Measurements from ENCODE around the gene ABLIM2.

ABLIM2 gene

GRCh38 chr4:8033067-8033755 lies 125.4 kb downstream of the ABLIM2 start:
- Histone ChIP-seq H3K4me3 (ENCODE audit: low read depth, low read length) (no peak overlapping the region), H3K27me3 (ENCODE audit: insufficient read depth, low read length) (peaks cover 13% of the 10 kb centered on the region), H3K27ac (ENCODE audit: low read depth, low read length) (no peak overlapping the region), H2AFZ (ENCODE audit: low read length, unreplicated experiment) (no peak overlapping the region), H3K79me2 (ENCODE audit: control insufficient read depth, insufficient read depth, low read length, unreplicated experiment) (no peaks in the 10 kb centered on the region), H3K36me3 (ENCODE audit: insufficient read depth, low read length) (no peaks in the 10 kb centered on the region), H3K4me1 (ENCODE audit: control insufficient read depth, insufficient read depth, low read length, unreplicated experiment) (no peaks in the 10 kb centered on the region)

DNA sequence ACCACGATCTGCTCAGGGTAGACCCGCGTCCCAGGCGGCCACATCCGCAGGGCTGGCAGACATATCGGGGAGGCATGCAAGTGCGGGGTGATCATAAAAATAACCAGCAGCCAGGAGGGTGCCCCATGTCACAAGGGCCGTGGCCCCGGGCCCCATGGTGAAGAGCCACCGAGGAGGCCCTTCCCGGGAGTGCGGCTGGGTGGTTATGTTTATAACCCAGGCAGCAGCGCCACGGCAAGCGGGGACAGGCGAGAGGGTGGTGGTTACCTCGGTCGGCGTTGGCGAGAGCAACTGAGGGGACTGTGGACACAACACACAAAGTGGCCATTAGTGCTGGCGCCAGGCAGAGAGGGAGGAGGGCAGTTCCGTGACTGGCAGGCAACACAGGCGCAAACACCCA lies 126.2 kb downstream of the ABLIM2 start:
- H3K79me2 ChIP-seq (ENCODE audit: control insufficient read depth, insufficient read depth, low read length, unreplicated experiment): no peaks in the 10 kb centered on the region
- peaks cover 10% of the 10 kb centered on the region for H3K27me3 ChIP-seq (ENCODE audit: insufficient read depth, low read length)
- no peaks in the 10 kb centered on the region for H3K4me1 ChIP-seq (ENCODE audit: control insufficient read depth, insufficient read depth, low read length, unreplicated experiment)
- no peak overlapping the region for H3K4me3 ChIP-seq (ENCODE audit: low read depth, low read length)
- H3K27ac ChIP-seq (ENCODE audit: low read depth, low read length): no peak overlapping the region
- no peak overlapping the region for H2AFZ ChIP-seq (ENCODE audit: low read length, unreplicated experiment)
- H3K36me3 ChIP-seq (ENCODE audit: insufficient read depth, low read length): no peaks in the 10 kb centered on the region

- Histone ChIP-seq H3K36me3 (ENCODE audit: insufficient read depth, low read length) (no peaks in the 10 kb centered on the region), H3K4me3 (ENCODE audit: low read depth, low read length) (no peak overlapping the region), H3K27me3 (ENCODE audit: insufficient read depth, low read length) (peaks cover 10% of the 10 kb centered on the region), H2AFZ (ENCODE audit: low read length, unreplicated experiment) (no peak overlapping the region), H3K27ac (ENCODE audit: low read depth, low read length) (no peak overlapping the region), H3K79me2 (ENCODE audit: control insufficient read depth, insufficient read depth, low read length, unreplicated experiment) (no peaks in the 10 kb centered on the region), H3K4me1 (ENCODE audit: control insufficient read depth, insufficient read depth, low read length, unreplicated experiment) (no peaks in the 10 kb centered on the region)
Measured at GRCh38 chr4:8030121-8030781, 128.4 kb downstream of the ABLIM2 start.

- H3K4me3 ChIP-seq (ENCODE audit: low read depth, low read length): no peak overlapping the region
- no peaks in the 10 kb centered on the region for H3K79me2 ChIP-seq (ENCODE audit: control insufficient read depth, insufficient read depth, low read length, unreplicated experiment)
- H3K27ac ChIP-seq (ENCODE audit: low read depth, low read length): no peak overlapping the region
- H3K4me1 ChIP-seq (ENCODE audit: control insufficient read depth, insufficient read depth, low read length, unreplicated experiment): no peaks in the 10 kb centered on the region
- H2AFZ ChIP-seq (ENCODE audit: low read length, unreplicated experiment): no peak overlapping the region
- peaks cover 10% of the 10 kb centered on the region for H3K27me3 ChIP-seq (ENCODE audit: insufficient read depth, low read length)
- no peaks in the 10 kb centered on the region for H3K36me3 ChIP-seq (ENCODE audit: insufficient read depth, low read length)
Measured at GRCh38 chr4:8029689-8030088, 128.9 kb downstream of the ABLIM2 start.

DNA sequence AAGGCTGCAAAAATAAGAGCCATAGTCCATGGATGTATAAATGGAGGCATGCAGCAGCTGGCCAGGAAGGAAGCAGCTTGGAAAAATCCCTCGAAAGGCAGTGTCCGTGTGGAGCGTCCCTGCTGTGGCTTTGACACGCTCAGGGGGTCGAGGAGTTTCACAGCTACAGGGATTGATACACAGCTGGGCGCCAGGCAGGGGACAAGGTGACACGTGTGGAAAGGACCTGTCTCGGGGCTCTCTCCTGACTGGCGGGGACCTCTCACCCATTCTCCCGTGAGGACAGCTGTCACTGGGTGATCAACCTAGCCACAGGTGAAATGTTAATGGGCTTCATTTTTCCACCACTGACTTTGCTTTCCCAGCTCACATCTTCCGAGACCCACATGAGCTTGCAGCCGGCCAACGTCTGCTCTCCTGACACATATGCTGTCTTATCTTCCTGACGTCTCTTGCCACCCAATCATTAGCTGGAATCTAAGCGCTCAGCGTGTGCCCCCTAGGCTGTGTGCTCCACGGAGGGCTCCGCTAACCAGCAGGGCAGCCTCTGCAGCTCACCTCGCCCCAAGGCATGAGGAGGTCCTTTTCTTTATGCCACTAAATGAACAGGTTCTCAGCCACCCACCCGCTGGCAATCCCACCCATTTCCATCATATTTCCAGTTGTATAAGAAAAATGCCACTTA lies 129.6 kb downstream of the ABLIM2 start:
- H3K4me3 ChIP-seq (ENCODE audit: low read depth, low read length): no peak overlapping the region
- H3K4me1 ChIP-seq (ENCODE audit: control insufficient read depth, insufficient read depth, low read length, unreplicated experiment): no peaks in the 10 kb centered on the region
- no peaks in the 10 kb centered on the region for H3K79me2 ChIP-seq (ENCODE audit: control insufficient read depth, insufficient read depth, low read length, unreplicated experiment)
- H2AFZ ChIP-seq (ENCODE audit: low read length, unreplicated experiment): no peak overlapping the region
- no peak overlapping the region for H3K27ac ChIP-seq (ENCODE audit: low read depth, low read length)
- H3K36me3 ChIP-seq (ENCODE audit: insufficient read depth, low read length): no peaks in the 10 kb centered on the region
- peaks cover 10% of the 10 kb centered on the region for H3K27me3 ChIP-seq (ENCODE audit: insufficient read depth, low read length)

GRCh38 chr4:8028368-8028767 lies 130.2 kb downstream of the ABLIM2 start:
- Histone ChIP-seq H3K4me1 (ENCODE audit: control insufficient read depth, insufficient read depth, low read length, unreplicated experiment) (no peaks in the 10 kb centered on the region), H3K27ac (ENCODE audit: low read depth, low read length) (no peak overlapping the region), H3K79me2 (ENCODE audit: control insufficient read depth, insufficient read depth, low read length, unreplicated experiment) (no peaks in the 10 kb centered on the region), H3K27me3 (ENCODE audit: insufficient read depth, low read length) (peaks cover 12% of the 10 kb centered on the region), H3K4me3 (ENCODE audit: low read depth, low read length) (no peak overlapping the region), H2AFZ (ENCODE audit: low read length, unreplicated experiment) (no peak overlapping the region), H3K36me3 (ENCODE audit: insufficient read depth, low read length) (no peaks in the 10 kb centered on the region)

GRCh38 chr4:8026453-8026852 lies 132.2 kb downstream of the ABLIM2 start:
- no peak overlapping the region for H3K4me3 ChIP-seq (ENCODE audit: low read depth, low read length)
- H3K27ac ChIP-seq (ENCODE audit: low read depth, low read length): no peak overlapping the region
- H3K36me3 ChIP-seq (ENCODE audit: insufficient read depth, low read length): no peaks in the 10 kb centered on the region
- no peaks in the 10 kb centered on the region for H3K4me1 ChIP-seq (ENCODE audit: control insufficient read depth, insufficient read depth, low read length, unreplicated experiment)
- peaks cover 31% of the 10 kb centered on the region for H3K27me3 ChIP-seq (ENCODE audit: insufficient read depth, low read length)
- H2AFZ ChIP-seq (ENCODE audit: low read length, unreplicated experiment): no peak overlapping the region
- H3K79me2 ChIP-seq (ENCODE audit: control insufficient read depth, insufficient read depth, low read length, unreplicated experiment): no peaks in the 10 kb centered on the region

- Histone ChIP-seq H3K4me3 (ENCODE audit: low read depth, low read length) (no peak overlapping the region), H3K27me3 (ENCODE audit: insufficient read depth, low read length) (peaks cover 36% of the 10 kb centered on the region), H3K4me1 (ENCODE audit: control insufficient read depth, insufficient read depth, low read length, unreplicated experiment) (no peaks in the 10 kb centered on the region), H3K36me3 (ENCODE audit: insufficient read depth, low read length) (no peaks in the 10 kb centered on the region), H3K79me2 (ENCODE audit: control insufficient read depth, insufficient read depth, low read length, unreplicated experiment) (no peaks in the 10 kb centered on the region), H2AFZ (ENCODE audit: low read length, unreplicated experiment) (no peak overlapping the region), H3K27ac (ENCODE audit: low read depth, low read length) (no peak overlapping the region)
Measured at GRCh38 chr4:8025668-8026067, 132.9 kb downstream of the ABLIM2 start.

DNA sequence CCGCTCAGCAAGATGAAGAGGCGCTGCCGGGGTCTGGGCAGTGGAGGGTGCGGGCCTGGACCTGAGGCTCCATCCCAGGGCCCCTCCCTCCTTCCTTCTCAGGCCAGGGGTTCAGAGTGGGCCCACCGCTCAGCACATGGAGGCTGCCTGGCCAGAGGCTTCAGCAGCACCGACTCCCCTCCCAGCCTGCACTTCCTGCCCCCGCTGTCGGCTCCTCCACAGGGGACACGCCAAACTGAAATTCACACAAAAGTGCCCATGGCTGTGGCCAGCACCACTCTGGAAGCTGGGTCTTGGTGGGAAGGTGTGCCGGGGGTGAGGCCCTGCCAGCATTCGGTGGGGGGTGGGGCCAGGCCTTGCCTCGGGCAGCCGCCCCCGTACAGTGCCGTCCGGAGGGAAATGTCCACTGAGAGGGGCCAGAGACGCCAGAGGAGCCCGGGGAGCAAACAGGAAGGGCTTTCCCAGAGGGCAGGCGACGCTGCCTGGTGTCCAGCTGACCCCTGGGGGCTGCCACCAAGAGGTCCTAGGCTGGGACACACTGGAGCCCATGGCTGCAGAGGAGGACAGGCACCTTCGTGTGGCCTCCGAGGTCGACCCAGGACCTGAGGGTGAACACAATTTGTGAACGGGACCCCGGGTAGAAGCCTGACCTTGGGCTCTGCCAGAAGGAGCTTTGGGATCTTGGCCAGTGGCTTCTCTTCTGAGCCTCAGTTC lies 134.4 kb downstream of the ABLIM2 start:
- H3K79me2 ChIP-seq (ENCODE audit: control insufficient read depth, insufficient read depth, low read length, unreplicated experiment): no peaks in the 10 kb centered on the region
- H3K4me1 ChIP-seq (ENCODE audit: control insufficient read depth, insufficient read depth, low read length, unreplicated experiment): no peaks in the 10 kb centered on the region
- H3K36me3 ChIP-seq (ENCODE audit: insufficient read depth, low read length): no peaks in the 10 kb centered on the region
- H3K27ac ChIP-seq (ENCODE audit: low read depth, low read length): no peak overlapping the region
- no peak overlapping the region for H3K4me3 ChIP-seq (ENCODE audit: low read depth, low read length)
- no peak overlapping the region for H2AFZ ChIP-seq (ENCODE audit: low read length, unreplicated experiment)
- H3K27me3 ChIP-seq (ENCODE audit: insufficient read depth, low read length): peaks cover 42% of the 10 kb centered on the region

DNA sequence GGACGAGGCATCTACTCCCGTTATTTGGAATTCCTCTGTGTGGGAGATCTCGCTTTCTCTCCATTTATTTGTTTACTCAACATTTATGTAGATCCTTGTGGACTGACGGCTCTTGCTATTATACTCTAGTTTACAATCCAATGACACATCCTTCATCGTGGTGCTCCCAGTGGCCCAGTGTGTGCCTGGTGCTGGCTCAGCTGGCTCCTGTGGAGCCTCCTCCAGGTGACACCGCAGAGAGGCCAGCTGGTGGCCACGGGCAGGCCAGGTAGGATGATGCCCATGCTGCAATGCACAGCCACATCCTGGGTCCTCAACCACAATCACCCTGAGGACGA lies 134.9 kb downstream of the ABLIM2 start:
- Histone ChIP-seq H3K36me3 (ENCODE audit: insufficient read depth, low read length) (no peaks in the 10 kb centered on the region), H3K27me3 (ENCODE audit: insufficient read depth, low read length) (peaks cover 40% of the 10 kb centered on the region), H3K27ac (ENCODE audit: low read depth, low read length) (no peak overlapping the region), H2AFZ (ENCODE audit: low read length, unreplicated experiment) (no peak overlapping the region), H3K4me3 (ENCODE audit: low read depth, low read length) (no peak overlapping the region), H3K4me1 (ENCODE audit: control insufficient read depth, insufficient read depth, low read length, unreplicated experiment) (no peaks in the 10 kb centered on the region), H3K79me2 (ENCODE audit: control insufficient read depth, insufficient read depth, low read length, unreplicated experiment) (no peaks in the 10 kb centered on the region)

Data from ACC112 (cell line).